ENCODE measurements around the gene SCO2.

Gene SCO2

GRCh38 chr22:50531962-50532674, 6.7 kb upstream of the SCO2 start:
- DNase-seq (ENCODE audit: low spot score): peak; percentile 85

GRCh38 chr22:50531546-50531961, 6.2 kb upstream of the SCO2 start:
- DNase-seq (ENCODE audit: low spot score): no peak

GRCh38 chr22:50530877-50531545, 5.6 kb upstream of the SCO2 start:
- DNase-seq (ENCODE audit: low spot score): peak; percentile 81

DNA sequence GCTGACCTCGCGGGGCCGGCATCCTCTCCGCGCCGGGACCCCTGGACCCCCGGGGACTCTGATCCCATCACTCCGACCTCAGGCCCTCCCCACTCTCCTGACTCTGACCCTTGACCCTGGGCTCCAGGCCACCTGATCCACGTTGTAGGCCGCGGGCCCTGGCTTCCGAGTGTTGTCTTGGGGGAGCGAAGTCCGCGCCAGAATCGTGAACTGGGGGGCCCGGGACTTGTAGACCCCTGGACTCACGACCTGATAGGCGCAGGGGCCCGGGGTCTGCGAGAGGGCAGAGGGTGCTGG, 5.1 kb upstream of the SCO2 start:
- DNase-seq (ENCODE audit: low spot score): no peak

DNA sequence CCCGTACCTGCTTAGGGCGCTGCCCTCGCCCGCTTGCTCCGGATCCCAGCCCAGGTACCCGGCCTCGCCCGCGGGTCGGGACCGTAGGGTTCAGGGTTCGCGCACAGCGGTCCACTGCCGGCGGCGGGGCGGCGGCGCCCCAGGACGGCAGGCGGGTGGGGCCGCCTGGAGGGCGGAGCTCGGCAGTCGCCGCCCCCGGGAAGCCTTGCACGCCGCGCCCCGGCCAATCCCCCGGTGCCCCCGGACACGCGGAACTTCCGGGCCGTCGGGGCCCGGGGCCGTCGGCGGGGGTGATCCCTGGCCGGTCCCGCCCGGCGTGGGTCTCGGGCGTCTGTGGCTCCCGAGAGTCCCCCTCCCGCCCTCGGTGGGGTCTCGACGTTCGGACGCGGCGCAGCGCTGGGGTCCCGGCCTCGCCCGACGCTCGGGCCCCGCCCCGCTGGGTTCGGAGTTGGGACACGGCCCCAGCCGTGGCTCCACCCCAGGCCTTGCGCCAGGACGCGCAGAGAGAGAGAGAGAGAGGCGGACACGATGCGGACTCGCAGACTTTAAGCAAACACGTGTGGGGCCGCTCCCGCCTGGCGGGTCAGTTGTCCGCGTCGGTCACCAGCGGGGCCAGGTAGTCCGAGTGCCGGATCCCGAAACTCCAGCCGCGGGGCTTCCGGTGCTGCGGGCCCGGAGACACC, 4.6 kb upstream of the SCO2 start, which contains the start of gene TYMP:
TYMP (minus strand) TSS at position 116 of the 683 bp plus-strand sequence. CDS start 303 bp downstream, outside the sequence.
- peak; percentile 77 for DNase-seq (ENCODE audit: low spot score)

DNA sequence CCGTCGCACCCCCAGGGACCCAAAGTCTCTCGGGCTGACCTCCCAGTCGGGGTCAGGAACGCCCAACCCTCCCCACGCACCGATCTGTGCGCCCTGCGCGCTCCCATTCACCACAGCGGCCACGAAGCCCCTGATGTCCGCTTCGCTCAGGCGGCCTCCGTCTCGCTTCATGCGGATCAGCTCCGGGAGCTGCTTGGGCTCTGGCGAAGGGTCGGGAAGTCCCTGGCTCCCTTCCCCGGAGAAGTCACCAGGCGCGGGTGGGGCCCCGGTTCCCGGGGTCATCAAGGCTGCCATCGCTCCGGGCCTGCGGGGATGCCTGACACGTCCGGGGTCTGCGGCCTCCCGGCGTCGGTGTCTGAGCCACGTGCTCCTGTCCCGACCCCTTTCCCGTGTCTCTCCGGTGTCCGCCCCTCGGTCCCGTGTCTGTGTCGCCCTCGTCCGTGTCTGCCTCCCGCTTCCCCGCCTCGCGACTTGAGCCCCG, 4.1 kb upstream of the SCO2 start:
- DNase-seq (ENCODE audit: low spot score): no peak

GRCh38 chr22:50528682-50529415, 3.5 kb upstream of the SCO2 start:
- no peak for DNase-seq (ENCODE audit: low spot score)

- no peak for DNase-seq (ENCODE audit: low spot score)
Observed at GRCh38 chr22:50527921-50528681, 2.7 kb upstream of the SCO2 start.

GRCh38 chr22:50526834-50527801, 1.7 kb upstream of the SCO2 start:
- DNase-seq (ENCODE audit: low spot score): no peak

GRCh38 chr22:50526108-50526833, 873 bp upstream of the SCO2 start:
- DNase-seq (ENCODE audit: low spot score): peak; percentile 83

DNA sequence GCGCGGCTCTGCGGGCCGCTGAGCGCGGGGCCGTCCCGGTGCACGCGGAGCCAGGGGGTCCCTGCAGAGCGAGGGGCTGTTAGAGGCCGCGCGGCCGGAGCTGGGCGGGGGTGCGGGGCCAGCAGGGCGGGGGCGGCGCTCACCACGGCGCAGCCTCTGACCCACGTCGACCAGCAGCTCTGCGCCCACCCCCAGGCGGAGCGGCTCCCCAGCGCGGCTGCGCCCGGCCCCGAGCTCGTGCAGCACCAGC, 385 bp upstream of the SCO2 start:
- DNase-seq (ENCODE audit: low spot score): no peak

DNA sequence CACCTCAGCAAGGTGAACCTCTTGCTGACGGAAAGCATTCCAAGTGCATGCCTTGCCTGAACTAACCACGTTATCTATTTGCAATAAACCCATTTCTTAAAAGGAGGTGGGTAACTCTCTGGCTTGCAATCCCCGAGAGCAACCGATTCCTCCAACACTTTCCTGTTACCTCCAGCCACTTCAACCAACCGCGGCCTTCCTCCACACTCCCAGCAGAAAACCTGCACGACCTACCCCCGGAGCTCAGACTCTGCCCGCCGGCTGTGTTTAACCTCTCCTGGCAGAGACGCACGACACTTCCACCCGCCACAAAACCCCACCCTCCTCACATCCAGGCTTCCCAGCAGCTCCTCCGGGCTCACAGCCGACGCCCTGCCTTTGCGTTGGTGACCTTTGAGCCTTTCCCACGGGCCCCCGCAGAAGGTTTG, 708 bp downstream of the SCO2 start:
- DNase-seq (ENCODE audit: low spot score): no peak

- no peak for DNase-seq (ENCODE audit: low spot score)
Observed at GRCh38 chr22:50523806-50524675, 1.4 kb downstream of the SCO2 start.

DNA sequence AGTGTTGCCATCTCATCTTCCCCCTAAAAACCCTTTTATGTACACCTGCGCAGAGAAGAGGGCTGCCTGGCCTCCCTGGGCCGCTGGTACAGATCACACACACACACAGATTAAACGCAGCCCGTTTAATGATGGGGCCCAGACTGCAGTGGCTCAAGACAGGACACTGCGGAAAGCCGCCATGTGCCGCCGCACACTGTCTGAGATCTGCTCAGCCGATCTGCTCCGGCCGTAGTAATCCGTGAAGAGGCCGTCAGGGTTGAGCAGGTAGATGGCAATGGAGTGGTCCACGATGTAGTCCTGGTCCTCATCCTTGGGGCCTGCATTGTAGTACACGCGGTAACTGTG, 2.0 kb downstream of the SCO2 start:
- no peak for DNase-seq (ENCODE audit: low spot score)

DNA sequence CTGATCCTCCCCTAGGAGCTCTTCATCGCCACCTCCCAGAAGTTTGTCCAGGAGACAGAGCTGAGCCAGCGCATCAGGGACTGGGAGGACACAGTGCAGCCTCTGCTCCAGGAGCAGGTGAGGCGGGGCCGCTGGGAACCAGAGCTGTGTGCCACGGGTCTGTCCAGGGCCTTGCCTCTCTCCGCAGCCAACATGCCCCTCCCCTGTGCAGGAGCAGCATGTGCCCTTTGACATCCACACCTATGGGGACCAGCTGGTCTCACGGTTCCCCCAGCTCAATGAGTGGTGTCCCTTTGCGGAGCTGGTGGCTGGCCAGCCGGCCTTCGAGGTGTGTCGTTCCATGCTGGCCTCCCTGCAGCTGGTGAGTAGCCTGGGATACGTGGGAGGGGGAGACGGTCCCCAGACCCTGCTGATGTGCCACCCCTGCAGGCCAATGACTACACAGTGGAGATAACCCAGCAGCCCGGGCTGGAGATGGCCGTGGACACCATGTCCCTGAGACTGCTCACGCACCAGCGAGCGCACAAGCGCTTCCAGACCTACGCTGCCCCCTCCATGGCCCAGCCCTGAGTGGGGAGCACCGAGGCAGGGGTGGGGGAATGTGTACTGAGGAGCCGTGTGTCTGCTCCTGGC, 2.5 kb downstream of the SCO2 start:
- no peak for DNase-seq (ENCODE audit: low spot score)

DNA sequence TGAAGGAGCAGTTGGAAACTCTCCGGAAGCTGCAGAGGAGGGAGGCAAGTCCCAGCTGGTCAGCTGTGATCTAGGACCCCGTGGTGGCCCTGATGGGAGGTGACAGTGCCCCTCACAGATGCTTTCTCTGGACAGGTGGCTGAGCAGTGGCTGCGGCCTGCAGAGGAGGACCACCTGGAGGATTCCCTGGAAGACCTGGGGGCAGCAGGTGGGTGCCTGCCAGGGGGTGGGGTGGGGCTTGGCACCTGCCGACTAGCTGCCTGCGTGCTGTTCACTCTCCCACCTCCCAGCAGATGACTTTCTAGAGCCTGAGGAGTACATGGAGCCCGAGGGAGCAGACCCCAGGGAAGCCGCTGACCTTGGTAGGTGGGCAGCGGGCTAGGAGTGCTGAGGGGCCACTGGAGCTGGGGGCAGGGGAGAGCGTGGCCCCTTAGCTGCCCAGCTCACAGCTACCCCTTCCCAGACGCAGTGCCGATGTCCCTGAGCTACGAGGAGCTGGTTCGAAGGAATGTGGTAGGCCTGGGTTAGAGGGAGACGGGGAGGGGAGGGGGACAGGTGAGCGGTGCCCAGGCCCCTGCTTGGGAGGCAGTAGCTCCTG, 3.1 kb downstream of the SCO2 start:
- no peak for DNase-seq (ENCODE audit: low spot score)

GRCh38 chr22:50521710-50522109, 3.7 kb downstream of the SCO2 start:
- DNase-seq (ENCODE audit: low spot score): no peak

DNA sequence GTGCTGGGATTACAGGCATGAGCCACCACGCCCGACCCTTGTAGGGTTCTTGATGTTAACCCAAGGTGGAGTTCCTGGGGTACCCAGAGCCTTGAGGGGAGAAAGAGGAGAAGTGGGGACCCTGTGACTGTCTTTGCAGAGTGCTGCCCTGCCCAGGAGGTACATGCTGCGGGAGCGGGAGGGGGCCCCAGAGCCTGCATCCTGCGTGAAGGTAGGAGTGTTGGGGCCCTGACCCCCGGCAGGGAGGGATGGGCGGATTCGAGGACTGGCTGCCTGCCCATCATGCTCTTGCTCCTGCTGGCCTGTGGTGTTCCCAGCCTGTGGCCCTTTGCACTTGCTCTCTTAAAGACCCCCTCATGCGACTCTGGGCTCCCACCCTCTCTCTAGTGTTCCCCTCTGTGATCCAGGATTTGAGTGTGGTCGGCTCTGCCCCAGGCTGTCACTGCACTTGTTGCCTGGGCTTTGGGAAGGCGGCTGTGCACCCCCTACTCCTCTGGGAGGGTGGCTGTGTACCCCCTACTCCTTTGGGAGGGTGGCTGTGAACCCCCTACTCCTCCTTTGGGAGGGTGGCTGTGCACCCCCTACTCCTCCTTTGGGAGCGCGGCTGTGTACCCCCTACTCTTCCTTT, 4.5 kb downstream of the SCO2 start:
- DNase-seq (ENCODE audit: low spot score): no peak

Data from AG08396 (cell line).